IPS DF 6.9 (cell line): Measurements from ENCODE around the gene ZFYVE19.

Source experiments
- DNase-seq: peaks from one replicate; pipeline ENCODE4 v3.0.0-alpha.2; 2013; ENCODE audit warnings: low read depth, low spot score
- H3K27ac ChIP-seq: one replicate; pipeline ENCODE4 v1.5.1; 2013; ENCODE audit warnings: low read length, control low read depth
- H3K27me3 ChIP-seq: 2 replicates; pipeline ENCODE4 v1.6.1; 2013; ENCODE audit warnings: mild to moderate bottlenecking, low read length; ENCODE audit not compliant: control insufficient read depth, insufficient read depth
- H3K36me3 ChIP-seq: 2 replicates; pipeline ENCODE4 v1.6.1; 2013; ENCODE audit warnings: low read length; ENCODE audit not compliant: control insufficient read depth, insufficient read depth
- H3K4me1 ChIP-seq: 2 replicates; pipeline ENCODE4 v1.6.1; 2013; ENCODE audit warnings: low read length; ENCODE audit not compliant: control insufficient read depth, insufficient read depth
- H3K4me3 ChIP-seq: 2 replicates; pipeline ENCODE4 v1.5.1; 2013; ENCODE audit warnings: mild to moderate bottlenecking, low read length
- H3K9me3 ChIP-seq: 2 replicates; pipeline ENCODE4 v1.6.1; 2013; ENCODE audit warnings: low read length, inconsistent platforms; ENCODE audit not compliant: control insufficient read depth, insufficient read depth
- WGBS: extraction: QIAGEN DNeasy Blood & Tissue Kit; methylation state at CpG from one replicate; pipeline ENCODE4 v1.1.7; 2013; ENCODE audit warnings: mixed read lengths, missing lambda C conversion rate; ENCODE audit not compliant: insufficient read length, insufficient coverage; 5-methylcytosine and 5-hydroxymethylcytosine counted together

Gene ZFYVE19, protein sequence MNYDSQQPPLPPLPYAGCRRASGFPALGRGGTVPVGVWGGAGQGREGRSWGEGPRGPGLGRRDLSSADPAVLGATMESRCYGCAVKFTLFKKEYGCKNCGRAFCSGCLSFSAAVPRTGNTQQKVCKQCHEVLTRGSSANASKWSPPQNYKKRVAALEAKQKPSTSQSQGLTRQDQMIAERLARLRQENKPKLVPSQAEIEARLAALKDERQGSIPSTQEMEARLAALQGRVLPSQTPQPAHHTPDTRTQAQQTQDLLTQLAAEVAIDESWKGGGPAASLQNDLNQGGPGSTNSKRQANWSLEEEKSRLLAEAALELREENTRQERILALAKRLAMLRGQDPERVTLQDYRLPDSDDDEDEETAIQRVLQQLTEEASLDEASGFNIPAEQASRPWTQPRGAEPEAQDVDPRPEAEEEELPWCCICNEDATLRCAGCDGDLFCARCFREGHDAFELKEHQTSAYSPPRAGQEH

DNA sequence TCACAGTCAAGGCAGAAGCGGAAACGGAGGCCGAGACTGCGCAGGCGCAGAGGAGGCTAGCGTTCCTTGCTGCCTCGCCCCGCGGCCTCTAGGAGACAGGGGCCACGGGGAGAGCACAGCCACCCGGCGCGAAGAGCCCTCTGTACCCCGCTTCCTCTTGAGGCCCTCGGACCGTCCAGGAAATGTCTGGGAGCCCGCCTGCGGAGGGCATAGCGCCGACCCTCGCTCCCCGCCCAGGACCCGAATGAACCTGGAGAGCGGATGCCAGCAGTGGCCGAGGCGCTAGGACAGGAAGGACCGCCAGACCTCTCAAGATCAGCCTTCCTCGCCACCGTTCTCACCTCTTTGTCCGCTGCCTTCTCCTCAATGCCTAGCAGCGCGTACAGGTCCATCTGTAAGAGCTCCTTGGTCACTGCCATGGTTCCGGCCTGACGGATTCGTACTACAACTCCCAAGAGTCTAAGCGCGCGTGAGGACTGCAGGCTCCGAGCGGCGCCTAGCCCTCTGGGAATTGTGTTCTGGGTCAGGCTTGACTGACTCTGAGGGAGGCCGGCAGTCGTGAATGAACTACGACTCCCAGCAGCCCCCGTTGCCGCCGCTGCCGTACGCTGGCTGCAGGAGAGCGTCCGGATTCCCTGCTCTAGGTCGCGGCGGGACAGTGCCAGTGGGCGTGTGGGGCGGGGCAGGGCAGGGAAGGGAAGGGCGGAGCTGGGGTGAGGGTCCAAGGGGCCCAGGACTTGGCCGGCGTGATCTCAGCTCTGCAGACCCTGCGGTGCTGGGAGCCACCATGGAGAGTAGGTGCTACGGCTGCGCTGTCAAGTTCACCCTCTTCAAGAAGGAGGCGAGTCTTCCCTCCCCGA is at the start of gene ZFYVE19, which contains the start of gene DNAJC17:
TSS of gene ZFYVE19 (plus strand) at position 62 of the 860 bp plus-strand sequence. CDS start at position 563, 501 bp downstream.
TSS of gene DNAJC17 (minus strand) at position 446 of the 860 bp plus-strand sequence. CDS start at position 419, 27 bp downstream.
- peak; percentile 94 for DNase-seq
- Histone ChIP-seq H3K9me3 (no peaks in the 10 kb centered on the region), H3K4me1 (no peaks in the 10 kb centered on the region), H3K27ac (no peak within 1 kb of the TSS), H3K27me3 (no peaks in the 10 kb centered on the region), H3K36me3 (no peaks in the 10 kb centered on the region; the same call in 1 of the 2 replicates), H3K4me3 (peak within 1 kb of the TSS; percentile 85)
- WGBS, result no CpG with 5 or more reads among the region's 64 CpGs

DNA sequence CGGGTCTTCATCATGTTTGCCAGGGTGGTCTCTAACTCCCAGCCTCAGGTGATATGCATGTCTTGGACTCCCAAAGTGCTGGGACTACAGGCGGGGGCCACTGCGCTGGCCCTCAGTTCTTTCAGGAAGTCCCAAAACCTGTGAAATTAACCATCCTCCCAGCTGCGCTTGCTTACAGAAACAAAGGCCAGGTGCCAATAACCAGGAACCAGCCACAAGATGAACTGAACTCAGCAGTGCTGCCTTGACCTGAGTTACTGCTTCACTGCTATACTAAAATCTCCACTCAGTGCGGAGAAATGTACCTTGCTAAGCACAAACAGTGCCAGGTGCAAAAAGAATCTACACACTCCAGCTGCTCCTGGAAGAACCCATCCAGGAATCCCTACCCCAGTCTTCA is 46.9 kb upstream of the ZFYVE19 start:
- H3K27me3 ChIP-seq, result no peaks in the 10 kb centered on the region
- peaks cover 3% of the 10 kb centered on the region; the same call in 1 of the 2 replicates for H3K4me1 ChIP-seq
- H3K4me3 ChIP-seq, result no peak overlapping the region
- WGBS, result no CpG with 5 or more reads among the region's 5 CpGs
- no peaks in the 10 kb centered on the region for H3K36me3 ChIP-seq
- no peak for DNase-seq
- H3K27ac ChIP-seq, result no peak overlapping the region
- no peaks in the 10 kb centered on the region for H3K9me3 ChIP-seq

DNA sequence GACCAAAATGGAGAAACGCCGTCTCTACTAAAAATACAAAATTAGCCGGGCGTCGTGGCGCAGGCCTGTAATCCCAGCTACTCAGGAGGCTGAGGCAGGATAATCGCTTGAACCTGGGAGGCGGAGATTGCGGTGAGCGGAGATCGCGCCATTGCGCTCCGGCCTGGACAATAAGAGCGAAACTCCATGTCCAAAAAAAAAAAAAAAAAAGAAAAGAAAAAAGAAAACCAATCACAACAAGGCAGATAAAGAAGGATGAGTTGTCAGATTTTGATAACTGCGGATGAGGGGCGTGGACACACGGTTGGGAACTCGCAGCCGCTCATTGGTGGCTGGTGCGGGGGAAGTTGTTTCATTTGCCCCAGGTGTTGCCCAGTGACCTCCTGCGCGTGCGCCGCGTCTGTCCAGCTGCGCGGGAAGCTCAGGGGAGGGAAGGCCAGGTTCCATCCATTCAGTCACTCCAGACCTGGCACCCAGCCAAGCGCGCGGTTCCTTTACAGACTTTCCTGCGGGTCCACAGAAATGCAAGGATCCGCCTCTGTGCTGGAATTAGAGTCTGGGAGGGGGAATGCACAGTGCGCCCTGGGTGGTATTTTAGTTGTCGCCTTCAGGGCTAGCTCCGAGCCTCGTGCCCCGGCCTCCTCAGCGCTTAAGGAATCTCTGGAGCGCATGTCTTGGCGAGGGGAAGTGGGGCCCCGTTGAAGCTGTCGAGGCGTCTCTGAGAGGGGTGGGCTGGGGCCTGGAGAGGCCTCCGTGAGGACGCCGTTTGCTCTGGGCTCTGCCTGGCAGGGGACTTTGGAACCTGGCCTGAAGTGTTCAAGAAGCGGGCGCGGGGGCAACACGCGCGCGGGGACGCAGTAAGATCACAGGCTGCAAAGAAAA is 43.7 kb upstream of the ZFYVE19 start:
- Histone ChIP-seq H3K4me1 (peaks cover 13% of the 10 kb centered on the region), H3K36me3 (no peaks in the 10 kb centered on the region), H3K27ac (no peak overlapping the region), H3K27me3 (no peaks in the 10 kb centered on the region), H3K4me3 (peak overlapping the region; percentile 61; the same call in 1 of the 2 replicates), H3K9me3 (no peaks in the 10 kb centered on the region)
- no CpG with 5 or more reads among the region's 55 CpGs for WGBS
- no peak for DNase-seq

DNA sequence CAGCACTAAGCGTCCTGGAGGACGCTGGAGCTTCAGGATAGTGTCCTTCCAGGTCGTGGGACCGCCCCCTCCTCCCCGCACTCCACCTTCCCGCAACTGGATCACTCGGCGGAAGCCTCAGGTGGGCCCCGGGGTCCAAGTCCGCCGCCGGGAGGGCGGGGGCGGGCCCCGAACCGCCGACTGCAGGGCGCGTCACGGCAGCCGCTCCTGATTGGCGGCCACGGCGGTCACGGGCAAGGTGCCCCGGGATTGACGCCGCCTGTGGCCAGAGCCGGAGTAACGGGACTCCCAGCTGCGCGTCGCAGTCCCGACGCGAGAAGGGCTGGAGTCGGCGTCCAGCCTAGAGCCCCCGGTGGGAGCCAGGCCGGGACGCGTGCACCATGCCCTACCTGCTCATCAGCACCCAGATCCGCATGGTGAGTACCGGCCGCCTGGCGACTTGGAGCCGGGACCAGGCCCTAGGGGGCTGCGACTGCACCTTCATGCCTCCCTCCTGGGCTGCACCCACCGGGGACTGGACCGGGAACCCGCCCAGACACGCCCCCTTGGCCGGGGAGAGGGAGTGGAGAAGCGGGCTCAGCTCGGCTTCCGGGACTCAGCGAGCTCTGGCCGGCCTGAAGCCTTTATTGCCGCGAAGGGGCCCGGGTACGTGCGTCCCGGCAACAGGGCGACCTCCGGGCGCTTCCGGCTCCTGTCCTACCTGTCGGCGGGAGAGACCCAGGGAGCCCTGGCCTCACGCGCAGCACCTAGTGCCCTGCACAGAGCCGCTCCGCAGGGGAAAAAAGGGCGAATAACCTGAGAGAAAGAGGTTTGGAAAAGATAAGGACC is 42.9 kb upstream of the ZFYVE19 start, which contains the start of gene GCHFR:
TSS of gene GCHFR (plus strand) at position 268 of the 828 bp plus-strand sequence. CDS start at position 381, 113 bp downstream.
- Histone ChIP-seq H3K27me3 (no peaks in the 10 kb centered on the region), H3K4me3 (peak within 1 kb of the TSS; percentile 61; the same call in 1 of the 2 replicates), H3K4me1 (peaks cover 13% of the 10 kb centered on the region), H3K36me3 (no peaks in the 10 kb centered on the region), H3K9me3 (no peaks in the 10 kb centered on the region), H3K27ac (no peak within 1 kb of the TSS)
- DNase-seq, result no peak
- WGBS, result no CpG with 5 or more reads among the region's 75 CpGs

DNA sequence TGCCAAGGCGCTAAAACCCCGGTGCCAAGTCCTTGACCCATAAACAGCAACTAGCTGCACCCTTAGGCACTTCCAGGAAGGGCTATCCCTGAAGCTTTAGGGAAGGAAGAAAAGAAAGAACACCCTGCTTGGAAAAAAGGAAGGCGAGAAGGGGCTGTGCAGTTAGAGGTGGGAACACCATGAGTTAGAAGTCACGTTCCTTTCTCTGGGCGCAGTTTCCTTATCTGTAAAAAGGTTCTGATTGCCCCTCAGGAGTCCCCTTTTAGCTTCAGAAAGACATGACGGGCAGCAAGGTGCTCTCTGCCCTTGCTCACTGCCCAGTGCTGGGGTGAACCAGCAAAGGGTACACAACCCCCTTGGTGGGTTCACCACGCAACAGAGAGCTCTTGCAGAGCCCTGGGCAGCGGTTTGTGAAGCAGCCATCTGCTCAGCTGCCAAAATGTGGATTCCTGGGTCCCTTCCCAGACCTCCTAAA is 42.2 kb upstream of the ZFYVE19 start:
- Histone ChIP-seq H3K4me3 (peak overlapping the region; percentile 61; the same call in 1 of the 2 replicates), H3K4me1 (peaks cover 13% of the 10 kb centered on the region), H3K36me3 (no peaks in the 10 kb centered on the region), H3K27ac (no peak overlapping the region), H3K9me3 (no peaks in the 10 kb centered on the region), H3K27me3 (no peaks in the 10 kb centered on the region)
- no peak for DNase-seq
- WGBS, result no CpG with 5 or more reads among the region's 8 CpGs

DNA sequence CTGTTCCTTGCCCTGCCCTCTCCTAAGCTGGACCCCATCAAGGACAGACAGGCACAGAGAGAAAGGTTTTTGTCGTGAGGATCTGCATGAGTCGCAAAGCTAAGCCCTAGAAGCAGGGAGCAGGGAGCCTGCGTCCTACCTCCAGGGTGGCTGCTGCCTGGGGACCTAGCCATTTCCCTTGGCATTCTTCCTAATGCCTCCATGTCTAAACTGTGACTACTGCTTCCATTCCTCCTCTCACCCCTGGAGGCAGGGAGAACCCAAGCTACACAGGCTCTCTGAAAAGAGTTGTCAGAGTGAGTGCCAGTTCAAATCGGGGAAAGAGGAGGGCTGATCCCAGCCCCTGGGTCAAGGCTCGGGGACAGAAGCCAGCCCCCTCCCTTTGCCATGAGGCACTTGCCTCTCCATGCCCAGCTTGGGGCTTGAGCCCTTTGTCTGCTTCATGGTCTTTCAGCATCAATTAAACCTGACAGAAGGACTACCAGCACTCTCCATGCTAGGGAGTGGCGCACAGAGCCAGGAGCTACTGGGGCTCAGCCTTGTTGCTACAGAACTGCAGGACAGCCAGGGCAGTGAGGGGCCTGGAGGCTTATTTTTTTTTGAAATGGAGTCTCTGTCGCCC is 40.6 kb upstream of the ZFYVE19 start:
- Histone ChIP-seq H3K9me3 (no peaks in the 10 kb centered on the region), H3K27ac (no peak overlapping the region), H3K4me3 (no peak overlapping the region), H3K27me3 (no peaks in the 10 kb centered on the region), H3K4me1 (peaks cover 13% of the 10 kb centered on the region), H3K36me3 (no peaks in the 10 kb centered on the region)
- no CpG with 5 or more reads among the region's 7 CpGs for WGBS
- no peak for DNase-seq

DNA sequence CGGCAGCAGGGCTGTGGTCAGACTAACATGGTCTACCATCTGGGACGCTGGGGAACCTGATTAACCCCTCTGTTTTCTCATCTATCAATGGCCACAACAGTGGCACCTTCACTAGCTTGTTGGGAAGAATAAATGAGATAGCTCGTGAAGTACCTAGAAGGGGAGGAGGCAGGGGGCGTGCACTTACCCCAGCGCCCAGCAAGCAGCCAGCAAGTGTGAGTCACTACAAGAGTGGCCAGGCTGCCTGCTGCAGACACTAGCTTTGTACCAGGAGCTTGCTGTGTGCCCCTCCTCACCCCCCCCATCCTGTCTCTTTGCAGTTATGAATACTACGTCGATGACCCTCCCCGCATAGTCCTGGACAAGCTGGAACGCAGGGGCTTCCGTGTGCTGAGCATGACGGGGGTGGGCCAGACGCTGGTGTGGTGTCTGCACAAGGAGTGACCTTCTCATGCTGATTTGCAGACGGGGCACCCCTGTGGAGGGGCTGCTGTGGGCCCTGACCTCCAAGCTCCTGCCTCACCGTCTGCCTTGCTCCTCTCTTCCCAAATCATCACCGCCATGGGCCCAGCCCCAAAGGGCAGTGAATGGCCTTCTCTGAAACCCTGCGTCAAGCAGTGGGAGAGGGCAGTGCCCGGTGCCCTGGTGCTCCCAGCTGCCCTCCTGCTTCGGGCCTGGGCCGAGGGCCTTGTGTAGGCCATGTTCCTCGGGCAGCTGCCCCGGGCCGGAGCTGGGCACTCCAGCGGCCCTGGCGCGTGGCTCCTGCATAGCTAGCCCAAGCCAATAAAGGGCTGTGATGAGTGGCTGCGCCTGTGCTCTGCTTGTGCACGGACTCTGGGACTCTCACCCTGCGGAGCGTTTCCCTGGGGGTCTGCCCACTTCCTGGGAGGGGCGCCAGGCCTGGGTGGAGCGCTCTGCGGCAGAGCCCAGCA is 39.7 kb upstream of the ZFYVE19 start:
- Histone ChIP-seq H3K9me3 (no peaks in the 10 kb centered on the region), H3K4me3 (no peak overlapping the region), H3K4me1 (peaks cover 13% of the 10 kb centered on the region), H3K27ac (no peak overlapping the region), H3K27me3 (no peaks in the 10 kb centered on the region), H3K36me3 (no peaks in the 10 kb centered on the region)
- no peak for DNase-seq
- no CpG with 5 or more reads among the region's 32 CpGs for WGBS

DNA sequence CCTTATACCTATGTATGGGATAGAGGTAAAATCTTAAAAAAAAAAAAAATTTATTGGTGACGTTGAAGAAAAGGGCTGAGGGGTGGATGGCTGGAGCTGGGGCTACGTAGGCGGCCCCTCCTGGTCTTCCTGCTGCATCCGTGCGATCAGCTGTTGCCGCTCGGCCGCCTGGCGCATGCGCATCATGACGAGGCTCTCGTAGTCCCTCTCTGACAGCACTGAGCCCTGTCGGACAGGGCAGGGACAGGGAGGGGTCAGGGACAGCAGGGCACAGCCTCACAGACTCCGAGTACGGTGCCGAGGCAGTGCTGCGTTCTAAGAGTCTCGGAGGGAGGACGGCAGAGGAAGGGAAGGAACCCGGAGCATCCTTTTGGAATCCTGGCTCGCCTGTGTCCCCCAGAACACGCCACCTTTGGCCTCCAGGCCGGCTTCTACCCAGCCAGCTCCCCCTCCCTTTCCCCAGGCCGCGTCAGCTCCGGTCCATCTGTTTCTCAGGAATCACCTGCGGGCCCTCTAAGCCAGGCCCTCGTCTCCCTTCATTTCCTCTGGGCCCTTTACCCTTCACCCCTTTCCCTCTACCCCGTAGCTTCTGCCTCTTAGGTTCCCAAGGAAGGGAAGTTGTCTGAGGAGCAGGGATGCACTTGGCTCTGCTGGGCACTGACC is 38.9 kb upstream of the ZFYVE19 start:
- Histone ChIP-seq H3K4me1 (peaks cover 13% of the 10 kb centered on the region), H3K36me3 (no peaks in the 10 kb centered on the region), H3K9me3 (no peaks in the 10 kb centered on the region), H3K4me3 (no peak overlapping the region), H3K27ac (no peak overlapping the region), H3K27me3 (no peaks in the 10 kb centered on the region)
- WGBS, result no CpG with 5 or more reads among the region's 29 CpGs
- no peak for DNase-seq
